Endothelial cell of umbilical vein (primary cell): ENCODE data around the gene DIDO1. TPM values are rescaled to one million over a fixed set of nuclear protein-coding genes. Genes with fewer than 3 reads are reported as not detected.

Experiments used
- BruUV-seq: library from RNA; stranded (reverse); fragments of 400-500 nt; replicated peaks from 2 replicates; lab custom pipeline; 2021; lab: Mats Ljungman, UMichigan
- CTCF ChIA-PET: fragments of 300-600, 350-600 bp; sonication (Branson Sonifier 250); formaldehyde crosslinking; loops from one replicate; lab custom pipeline; 2021; ENCODE audit warnings: antibody characterized with exemption, inconsistent platforms; lab: Charles Lee
- POLR2A ChIA-PET: fragments of 300-600, 350-600 bp; sonication (Branson Sonifier 250); formaldehyde crosslinking; loops from one replicate; lab custom pipeline; 2021; ENCODE audit warnings: antibody characterized with exemption, inconsistent platforms; lab: Charles Lee
- DNase-seq: peaks from one replicate; pipeline ENCODE4 v3.0.0-alpha.2; 2011; ENCODE audit warnings: low read depth, low spot score
- FAIRE-seq: peaks from 2 replicates; lab custom pipeline; 2011; peaks lifted over from hg19 to GRCh38; lab: Jason Lieb, UNC
- H2AFZ ChIP-seq: 2 replicates; pipeline ENCODE4 v1.6.0; 2012; ENCODE audit warnings: low read depth, low read length, control low read depth, inconsistent platforms
- H3K27ac ChIP-seq: 2 replicates; pipeline ENCODE4 v1.5.1; 2011; ENCODE audit warnings: low read depth, mild to moderate bottlenecking, control low read depth, low read length, moderate library complexity; ENCODE audit not compliant: insufficient read depth
- H3K27me3 ChIP-seq, 2 experiments: 2 replicates each; pipeline versions ENCODE4 v1.6.0 to v1.6.1; 2011; ENCODE audit warnings: low read length in 2 of 2, mixed read lengths in 1 of 2; ENCODE audit not compliant: control insufficient read depth in 2 of 2, insufficient read depth in 2 of 2
- H3K36me3 ChIP-seq, 2 experiments: 2 replicates in 1 of 2; 3 replicates in 1 of 2; pipeline ENCODE4 v1.5.1; 2011; ENCODE audit warnings: low read length in 2 of 2, mild to moderate bottlenecking in 1 of 2, moderate library complexity in 1 of 2; ENCODE audit not compliant: control insufficient read depth in 2 of 2, insufficient read depth in 2 of 2; ENCODE audit errors: extremely low read depth in 1 of 2
- H3K4me1 ChIP-seq: 3 replicates; pipeline ENCODE4 v1.5.1; 2011; ENCODE audit warnings: mild to moderate bottlenecking, low read length; ENCODE audit not compliant: control insufficient read depth, insufficient read depth; ENCODE audit errors: extremely low read depth
- H3K4me2 ChIP-seq: 2 replicates; pipeline ENCODE4 v1.6.1; 2011; ENCODE audit warnings: low read length, control low read depth, mixed read lengths; ENCODE audit not compliant: insufficient read depth
- H3K4me3 ChIP-seq, 3 experiments: fragments of 200-600 bp in 1 of 3; sonication (generic), shearing (Covaris generic) in 1 of 3; replicated peaks in 1 of 3; 2 replicates each; pipeline ENCODE4 v1.5.1; 2011 to 2016; ENCODE audit warnings: control low read depth in 3 of 3, low read length in 3 of 3, mild to moderate bottlenecking in 2 of 3, inconsistent platforms in 1 of 3, low read depth in 1 of 3, moderate library complexity in 1 of 3; ENCODE audit not compliant: insufficient read depth in 1 of 3
- H3K79me2 ChIP-seq: 2 replicates; pipeline ENCODE4 v1.6.0; 2012; ENCODE audit warnings: low read length, inconsistent platforms; ENCODE audit not compliant: control insufficient read depth, insufficient read depth
- H3K9ac ChIP-seq: replicated peaks from 2 replicates; pipeline ENCODE3; 2011; ENCODE audit warnings: low read length, control low read depth; ENCODE audit not compliant: insufficient read depth; ENCODE audit errors: extremely low read depth
- H3K9me1 ChIP-seq: replicated peaks from 3 replicates; pipeline ENCODE4 v1.6.0; 2011; ENCODE audit warnings: mild to moderate bottlenecking, low read length; ENCODE audit not compliant: control insufficient read depth, insufficient read depth; ENCODE audit errors: extremely low read depth
- H3K9me3 ChIP-seq: replicated peaks from 2 replicates; pipeline ENCODE4 v1.5.1; 2012; ENCODE audit warnings: low read length, inconsistent platforms; ENCODE audit not compliant: control insufficient read depth, insufficient read depth
- H4K20me1 ChIP-seq: replicated peaks from 2 replicates; pipeline ENCODE3; 2011; ENCODE audit warnings: mild to moderate bottlenecking, low read length; ENCODE audit not compliant: control insufficient read depth, insufficient read depth; ENCODE audit errors: extremely low read depth
- EZH2 ChIP-seq: IDR thresholded peaks from 2 replicates; pipeline ENCODE4 v1.6.1; 2012; ENCODE audit warnings: borderline replicate concordance, low read depth, mild to moderate bottlenecking, moderate library complexity, low read length, inconsistent platforms; ENCODE audit not compliant: severe bottlenecking
- FOS ChIP-seq: IDR thresholded peaks from 2 replicates; pipeline ENCODE4 v1.6.1; 2011; ENCODE audit warnings: mild to moderate bottlenecking, low read length, moderate library complexity, borderline replicate concordance; ENCODE audit not compliant: insufficient read depth
- GATA2 ChIP-seq: IDR thresholded peaks from 2 replicates; pipeline ENCODE4 v1.7.0; 2011; ENCODE audit warnings: low read depth, mild to moderate bottlenecking, moderate library complexity, mixed read lengths, low read length; ENCODE audit not compliant: insufficient read length, insufficient read depth
- JUN ChIP-seq: IDR thresholded peaks from 2 replicates; pipeline ENCODE4 v1.6.1; 2011; ENCODE audit warnings: borderline replicate concordance, low read depth; ENCODE audit not compliant: insufficient read length, insufficient read depth
- MAX ChIP-seq: IDR thresholded peaks from 2 replicates; pipeline ENCODE4 v1.6.1; 2011; ENCODE audit not compliant: insufficient read depth, insufficient read length
- POLR2A ChIP-seq: IDR thresholded peaks from 2 replicates; pipeline ENCODE4 v1.6.1; 2012; ENCODE audit warnings: low read depth, mild to moderate bottlenecking, control low read depth, low read length
- POLR2AphosphoS5 ChIP-seq: IDR thresholded peaks from 2 replicates; pipeline ENCODE4 v1.6.1; 2012; ENCODE audit warnings: low read depth, mild to moderate bottlenecking, control low read depth, low read length, moderate library complexity; ENCODE audit not compliant: insufficient read depth
- dilution Hi-C: fragments of 300-500 bp; cut with MboI; formaldehyde crosslinking; loops from one replicate; pipeline ENCODE4 v1.15.0; 2019; ENCODE audit warnings: low sequenced_read_pairs; ENCODE audit not compliant: extremely low pct_ligation_motif_present
- intact Hi-C: fragments of 100-400 bp; cut with micrococcal nuclease; formaldehyde crosslinking; loops from one replicate; pipeline ENCODE4 v1.10.0; 2022
- polyA plus RNA-seq, 4 experiments: library from polyadenylated mRNA; depleted of rRNA in 3 of 4; stranded (reverse) in 3 of 4; unstranded in 1 of 4; fragments of >200 nt; gene quantifications; 2 replicates each; pipeline versions ENCODE4 v1.2.1 to v1.2.3, GENCODE V29; 2011 to 2012; ENCODE audit warnings: missing spikeins in 1 of 4
- total RNA-seq: library from RNA; stranded (reverse); gene quantifications from 2 replicates; pipeline ENCODE4 v1.2.3, GENCODE V29; 2021

The DIDO1 gene
- total and polyA plus RNA-seq, 2 donors (not counting 3 experiments of a cell fraction or from before 2014, with no cell fraction given): 22.1 to 51.2 TPM

- Histone ChIP-seq H2AFZ (no peak overlapping the region), H3K9ac (no peak overlapping the region), H3K9me1 (no peaks in the 10 kb centered on the region), H3K9me3 (no peaks in the 10 kb centered on the region), H3K4me1 (no peaks in the 10 kb centered on the region), H3K36me3 (peaks cover 5 to 7% of the 10 kb centered on the region in 2 experiments), H3K4me3 (no peak overlapping the region), H3K79me2 (no peaks in the 10 kb centered on the region), H3K27ac (no peak overlapping the region), H3K27me3 (no peaks in the 10 kb centered on the region), H4K20me1 (no peaks in the 10 kb centered on the region), H3K4me2 (no peak overlapping the region)
- dilution Hi-C loops (no loop called here), intact Hi-C loops (no loop called here)
- ChIA-PET CTCF (interaction anchor here (0.7 to 2.2 kb wide), 1 partner anchor 9 kb away, joined by 4 to 7 read pairs; no protein-coding TSS in a partner anchor), POLR2A (no interaction called here)
- no peak for FAIRE-seq
- DNase-seq: no peak
- no TSS peak for BruUV-seq
- no peak for TF ChIP-seq MAX
- TF ChIP-seq EZH2: no peak
- no peak for TF ChIP-seq POLR2A
- no peak for TF ChIP-seq FOS
- no peak for TF ChIP-seq JUN
Observed at GRCh38 chr20:62962891-62963613, 36.7 kb upstream of the DIDO1 start.

GRCh38 chr20:62962221-62962879, 36.0 kb upstream of the DIDO1 start:
- no peak overlapping the region for H2AFZ ChIP-seq
- intact Hi-C loops: no loop called here
- no peak for TF ChIP-seq EZH2
- no peak for TF ChIP-seq FOS
- no peak for TF ChIP-seq GATA2
- TF ChIP-seq POLR2A: no peak
- no peak for TF ChIP-seq POLR2AphosphoS5
- peaks cover 5 to 7% of the 10 kb centered on the region in 2 experiments for H3K36me3 ChIP-seq
- H3K27me3 ChIP-seq: no peaks in the 10 kb centered on the region
- no peak for FAIRE-seq
- POLR2A ChIA-PET: no interaction called here
- H4K20me1 ChIP-seq: no peaks in the 10 kb centered on the region
- H3K79me2 ChIP-seq: no peaks in the 10 kb centered on the region
- DNase-seq: no peak
- no peaks in the 10 kb centered on the region for H3K4me1 ChIP-seq
- dilution Hi-C loops: no loop called here
- no peak overlapping the region for H3K27ac ChIP-seq
- CTCF ChIA-PET: interaction anchor here (2.2 kb wide), 1 partner anchor 10 kb away, joined by 7 read pairs; no protein-coding TSS in a partner anchor
- no TSS peak for BruUV-seq
- no peak overlapping the region for H3K4me3 ChIP-seq
- H3K9ac ChIP-seq: no peak overlapping the region
- no peak overlapping the region for H3K4me2 ChIP-seq
- no peaks in the 10 kb centered on the region for H3K9me3 ChIP-seq
- H3K9me1 ChIP-seq: no peaks in the 10 kb centered on the region
